Measurements from ENCODE around the gene NCSTN. TPM values are rescaled to one million over a fixed set of nuclear protein-coding genes. Genes with fewer than 3 reads are reported as not detected.
A peak's percentile ranks its signal among the peaks of the same experiment; 100 is the strongest.

Gene NCSTN
- total and polyA plus RNA-seq, 4 experiments from 2014 or later, result 62.2 to 93.1 (median 68.0) TPM

- no peak overlapping the region for H3K4me3 ChIP-seq (ENCODE audit: low read length in 2 of 2)
- Mint-ChIP-seq H3K36me3 (no peaks in the 10 kb centered on the region), H3K4me1 (peaks cover 4 to 7% (median 5%) of the 10 kb centered on the region in 4 donors), H3K4me3 (no peak overlapping the region), H3K9me3 (no peaks in the 10 kb centered on the region), H3K27ac (no peak overlapping the region), H3K27me3 (peaks cover 16 to 17% of the 10 kb centered on the region in 2 donors)
- no peak overlapping the region for H3K27ac ChIP-seq (ENCODE audit: low read depth, low read length)
- H3K27me3 ChIP-seq (ENCODE audit: insufficient read depth, low read length), result peaks cover 9% of the 10 kb centered on the region
- CTCF ChIA-PET (ENCODE audit: partially characterized antibody), result no interaction called here
- H3K36me3 ChIP-seq (ENCODE audit: insufficient read depth, low read length), result no peaks in the 10 kb centered on the region
- POLR2A ChIA-PET (ENCODE audit: partially characterized antibody), result no interaction called here
- DNase-seq, result no peak
- intact Hi-C loops (cut with micrococcal nuclease), result no loop called here
- H3K4me1 ChIP-seq (ENCODE audit: insufficient read depth, low read length), result peaks cover 9% of the 10 kb centered on the region
- no peaks in the 10 kb centered on the region for H3K9me3 ChIP-seq (ENCODE audit: control insufficient read depth in 1 of 2, low read length in 2 of 2)
These were observed 62.2 kb downstream of the NCSTN start for GRCh38 chr1:160405331-160405877.

GRCh38 chr1:160406131-160406968 is 63.2 kb downstream of the NCSTN start:
- Mint-ChIP-seq H3K27me3 (peaks cover 12 to 14% of the 10 kb centered on the region in 2 donors), H3K9me3 (no peaks in the 10 kb centered on the region), H3K27ac (no peak overlapping the region), H3K4me1 (peaks cover 1 to 4% (median 2%) of the 10 kb centered on the region in 4 donors), H3K4me3 (no peak overlapping the region), H3K36me3 (no peaks in the 10 kb centered on the region)
- Histone ChIP-seq H3K27me3 (ENCODE audit: insufficient read depth, low read length) (peaks cover 7% of the 10 kb centered on the region), H3K27ac (ENCODE audit: low read depth, low read length) (no peak overlapping the region), H3K4me3 (ENCODE audit: low read length in 2 of 2) (no peak overlapping the region), H3K9me3 (ENCODE audit: control insufficient read depth in 1 of 2, low read length in 2 of 2) (no peaks in the 10 kb centered on the region), H3K4me1 (ENCODE audit: insufficient read depth, low read length) (peaks cover under 1% of the 10 kb centered on the region), H3K36me3 (ENCODE audit: insufficient read depth, low read length) (no peaks in the 10 kb centered on the region)
- DNase-seq, result no peak
- CTCF ChIA-PET (ENCODE audit: partially characterized antibody), result no interaction called here
- POLR2A ChIA-PET (ENCODE audit: partially characterized antibody), result no interaction called here
- intact Hi-C loops (cut with micrococcal nuclease), result no loop called here

GRCh38 chr1:160407839-160408801 is 64.9 kb downstream of the NCSTN start:
- CTCF ChIA-PET (ENCODE audit: partially characterized antibody), result no interaction called here
- H3K4me3 Mint-ChIP-seq, result no peak overlapping the region

More at GRCh38 chr1:160407839-160408801, 64.9 kb downstream of the NCSTN start:
- no peak for DNase-seq
- POLR2A ChIA-PET (ENCODE audit: partially characterized antibody), result no interaction called here
- Mint-ChIP-seq H3K4me1 (no peaks in the 10 kb centered on the region), H3K36me3 (no peaks in the 10 kb centered on the region), H3K27me3 (peaks cover 0 to 1% of the 10 kb centered on the region in 2 donors), H3K9me3 (no peaks in the 10 kb centered on the region), H3K27ac (peak overlapping the region in 1 of 7 donors; percentile 32)
- Histone ChIP-seq H3K4me1 (ENCODE audit: insufficient read depth, low read length) (no peaks in the 10 kb centered on the region), H3K4me3 (ENCODE audit: low read length in 2 of 2) (no peak overlapping the region), H3K9me3 (ENCODE audit: control insufficient read depth in 1 of 2, low read length in 2 of 2) (no peaks in the 10 kb centered on the region), H3K27ac (ENCODE audit: low read depth, low read length) (no peak overlapping the region), H3K36me3 (ENCODE audit: insufficient read depth, low read length) (no peaks in the 10 kb centered on the region), H3K27me3 (ENCODE audit: insufficient read depth, low read length) (no peaks in the 10 kb centered on the region)
- intact Hi-C loops (cut with micrococcal nuclease), result no loop called here

Other genes starting within 250 kb of the NCSTN start
- 10 to 100 TPM; 48.8 to 51.2 TPM for gene IGSF8, start 244.8 kb upstream of the NCSTN start, total RNA-seq
- gene IGSF8, start 244.8 kb upstream of the NCSTN start, polyA plus RNA-seq, result 10 to 100 TPM; 36.8 to 46.9 TPM
- gene ATP1A2, start 227.6 kb upstream of the NCSTN start, total RNA-seq, result not detected
- gene ATP1A2, start 227.6 kb upstream of the NCSTN start, polyA plus RNA-seq, result not detected
- not detected for gene ATP1A4, start 191.8 kb upstream of the NCSTN start, total RNA-seq
- not detected for gene ATP1A4, start 191.8 kb upstream of the NCSTN start, polyA plus RNA-seq
- not detected for gene CASQ1, start 152.8 kb upstream of the NCSTN start, total RNA-seq
- gene CASQ1, start 152.8 kb upstream of the NCSTN start, polyA plus RNA-seq, result not detected
- gene PEA15, start 138.0 kb upstream of the NCSTN start, total RNA-seq, result 10 to 100 TPM; 23.1 to 25.1 TPM
- gene PEA15, start 138.0 kb upstream of the NCSTN start, polyA plus RNA-seq, result 10 to 100 TPM in 1 of 2 donors, 1 to 10 TPM in 1; 7.6 to 10.0 TPM
- 100 to 1,000 TPM; 211 to 223 TPM for gene DCAF8, start 80.8 kb upstream of the NCSTN start, total RNA-seq
- 10 to 100 TPM; 57.5 to 67.8 TPM for gene DCAF8, start 80.8 kb upstream of the NCSTN start, polyA plus RNA-seq
- 10 to 100 TPM; 53.5 to 60.6 TPM for gene PEX19, start 58.2 kb upstream of the NCSTN start, total RNA-seq
- gene PEX19, start 58.2 kb upstream of the NCSTN start, polyA plus RNA-seq, result 10 to 100 TPM; 41.2 to 84.0 TPM
- gene COPA, start 133 bp upstream of the NCSTN start, total RNA-seq, result 100 to 1,000 TPM; 128 to 132 TPM
- gene COPA, start 133 bp upstream of the NCSTN start, polyA plus RNA-seq, result 100 to 1,000 TPM; 115 to 150 TPM
- under 1 TPM; 0.41 to 0.42 TPM for gene NHLH1, start 23.7 kb downstream of the NCSTN start, total RNA-seq
- gene NHLH1, start 23.7 kb downstream of the NCSTN start, polyA plus RNA-seq, result not detected
- gene VANGL2, start 57.2 kb downstream of the NCSTN start, total RNA-seq, result not detected
- not detected for gene VANGL2, start 57.2 kb downstream of the NCSTN start, polyA plus RNA-seq
- 10 to 100 TPM; 56.4 to 59.1 TPM for gene SLAMF6, start 179.9 kb downstream of the NCSTN start, total RNA-seq
- gene SLAMF6, start 179.9 kb downstream of the NCSTN start, polyA plus RNA-seq, result 100 to 1,000 TPM in 1 of 2 donors, 10 to 100 TPM in 1; 96.8 to 105 TPM
- 10 to 100 TPM; 97.5 to 98.9 TPM for gene CD84, start 236.1 kb downstream of the NCSTN start, total RNA-seq
- 10 to 100 TPM; 15.9 to 33.6 TPM for gene CD84, start 236.1 kb downstream of the NCSTN start, polyA plus RNA-seq

All from CD4-positive, alpha-beta memory T cell (primary cell).